Vagina (tissue), 2 donors: ENCODE data around the gene HOXB6.

Experiments
- POLR2A ChIP-seq, 2 donors: fragments of 450-650 bp; IDR thresholded peaks; one replicate each; pipeline ENCODE4 v1.6.1; 2017; ENCODE audit warnings: antibody characterized with exemption in 2 of 2, mild to moderate bottlenecking in 2 of 2, moderate library complexity in 2 of 2
- POLR2AphosphoS5 ChIP-seq, 2 donors: sonication (generic); formaldehyde crosslinking; IDR thresholded peaks; one replicate each; pipeline ENCODE4 v1.9.0; 2017; ENCODE audit warnings: antibody characterized with exemption in 2 of 2, mild to moderate bottlenecking in 2 of 2, low read depth in 1 of 2; ENCODE audit not compliant: insufficient read depth in 1 of 2
- TF ChIP-seq, protein P1 (sequence below), 3 experiments: fragments of 450-650 bp in 2 of 3; fragments of 200-600 bp in 1 of 3; sonication (generic) in 1 of 3; IDR thresholded peaks; one replicate each; pipeline ENCODE4 v1.5.1; 2017 to 2019; ENCODE audit warnings: antibody characterized with exemption in 3 of 3, mild to moderate bottlenecking in 2 of 3, moderate library complexity in 2 of 3

DNA sequence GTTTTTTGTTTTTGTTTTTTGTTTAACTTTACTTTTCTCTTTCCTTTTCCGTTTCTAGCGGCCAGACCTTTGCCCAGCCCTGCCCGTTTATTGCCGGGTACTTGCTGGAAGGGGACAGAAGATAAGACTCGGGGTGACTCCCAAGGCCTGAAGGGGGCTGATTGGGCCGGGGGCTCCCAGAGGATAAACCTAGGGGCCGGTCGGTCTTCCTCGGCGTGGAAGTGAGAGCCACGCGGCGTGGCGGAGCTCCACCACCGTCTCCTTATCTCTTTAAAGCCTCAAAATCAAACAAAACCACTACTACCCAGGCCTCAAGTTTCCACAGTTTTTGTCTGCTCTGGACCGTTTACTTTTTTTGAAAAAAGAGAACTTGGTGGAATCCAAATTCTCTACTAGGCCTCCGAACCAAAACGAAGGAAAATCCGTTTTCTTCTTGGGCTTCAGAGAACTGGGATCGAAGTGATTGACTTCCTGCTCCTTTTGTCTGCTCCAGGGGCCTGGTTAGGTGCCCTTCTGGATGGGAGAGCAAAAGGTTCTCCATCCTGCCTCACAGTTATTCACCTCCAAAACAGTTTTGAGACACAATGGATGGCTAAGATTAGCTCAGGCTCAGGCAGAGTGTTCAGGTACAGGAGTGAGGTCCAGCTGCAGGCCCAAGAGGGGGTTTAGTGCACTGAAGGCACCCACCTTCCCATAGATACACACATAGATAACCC, 29.9 kb upstream of the HOXB6 start:
- TF ChIP-seq, protein P1, sequence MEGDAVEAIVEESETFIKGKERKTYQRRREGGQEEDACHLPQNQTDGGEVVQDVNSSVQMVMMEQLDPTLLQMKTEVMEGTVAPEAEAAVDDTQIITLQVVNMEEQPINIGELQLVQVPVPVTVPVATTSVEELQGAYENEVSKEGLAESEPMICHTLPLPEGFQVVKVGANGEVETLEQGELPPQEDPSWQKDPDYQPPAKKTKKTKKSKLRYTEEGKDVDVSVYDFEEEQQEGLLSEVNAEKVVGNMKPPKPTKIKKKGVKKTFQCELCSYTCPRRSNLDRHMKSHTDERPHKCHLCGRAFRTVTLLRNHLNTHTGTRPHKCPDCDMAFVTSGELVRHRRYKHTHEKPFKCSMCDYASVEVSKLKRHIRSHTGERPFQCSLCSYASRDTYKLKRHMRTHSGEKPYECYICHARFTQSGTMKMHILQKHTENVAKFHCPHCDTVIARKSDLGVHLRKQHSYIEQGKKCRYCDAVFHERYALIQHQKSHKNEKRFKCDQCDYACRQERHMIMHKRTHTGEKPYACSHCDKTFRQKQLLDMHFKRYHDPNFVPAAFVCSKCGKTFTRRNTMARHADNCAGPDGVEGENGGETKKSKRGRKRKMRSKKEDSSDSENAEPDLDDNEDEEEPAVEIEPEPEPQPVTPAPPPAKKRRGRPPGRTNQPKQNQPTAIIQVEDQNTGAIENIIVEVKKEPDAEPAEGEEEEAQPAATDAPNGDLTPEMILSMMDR (IDR thresholded peaks at IDR 0.05) = no peak
- TF ChIP-seq POLR2A (IDR thresholded peaks at IDR 0.05) (no peak), POLR2AphosphoS5 (IDR thresholded peaks at IDR 0.05; ENCODE audit: insufficient read depth in 1 of 2, low read depth in 1 of 2) (no peak)
